Activated naive CD4-positive, alpha-beta T cell treated with Interleukin-2 at 50 U/mL for 16 hours (primary cell): ENCODE measurements around the gene MOV10L1.

Experiments
- DNase-seq: peaks from one replicate; pipeline ENCODE4 v3.0.0-alpha.2; 2020

MOV10L1 gene

DNA sequence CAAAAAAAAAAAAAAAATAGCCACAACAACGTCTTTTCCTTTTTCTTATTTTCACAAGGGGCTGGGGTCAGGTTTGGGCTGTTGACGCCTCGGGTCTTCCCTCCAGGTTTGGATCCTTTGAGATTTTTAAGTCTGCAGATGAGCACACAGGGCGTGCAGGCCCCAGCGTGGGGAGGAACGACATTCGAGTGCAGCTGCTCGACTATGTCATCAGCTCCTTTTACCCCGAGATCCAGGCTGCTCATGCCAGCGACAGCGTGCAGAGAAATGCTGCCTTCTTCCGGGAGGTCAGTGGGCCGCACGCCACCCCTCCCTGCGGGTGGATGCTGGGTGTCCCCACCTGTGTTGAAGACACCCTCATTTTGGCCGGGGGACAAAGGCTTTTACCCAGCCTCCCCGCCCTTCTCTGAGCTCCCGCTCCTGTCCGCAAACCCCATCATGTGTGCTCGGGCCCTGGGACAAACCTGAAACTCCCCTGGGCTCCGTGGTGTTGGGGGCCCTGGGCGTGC lies 118.7 kb downstream of the MOV10L1 start:
- DNase-seq: no peak

DNA sequence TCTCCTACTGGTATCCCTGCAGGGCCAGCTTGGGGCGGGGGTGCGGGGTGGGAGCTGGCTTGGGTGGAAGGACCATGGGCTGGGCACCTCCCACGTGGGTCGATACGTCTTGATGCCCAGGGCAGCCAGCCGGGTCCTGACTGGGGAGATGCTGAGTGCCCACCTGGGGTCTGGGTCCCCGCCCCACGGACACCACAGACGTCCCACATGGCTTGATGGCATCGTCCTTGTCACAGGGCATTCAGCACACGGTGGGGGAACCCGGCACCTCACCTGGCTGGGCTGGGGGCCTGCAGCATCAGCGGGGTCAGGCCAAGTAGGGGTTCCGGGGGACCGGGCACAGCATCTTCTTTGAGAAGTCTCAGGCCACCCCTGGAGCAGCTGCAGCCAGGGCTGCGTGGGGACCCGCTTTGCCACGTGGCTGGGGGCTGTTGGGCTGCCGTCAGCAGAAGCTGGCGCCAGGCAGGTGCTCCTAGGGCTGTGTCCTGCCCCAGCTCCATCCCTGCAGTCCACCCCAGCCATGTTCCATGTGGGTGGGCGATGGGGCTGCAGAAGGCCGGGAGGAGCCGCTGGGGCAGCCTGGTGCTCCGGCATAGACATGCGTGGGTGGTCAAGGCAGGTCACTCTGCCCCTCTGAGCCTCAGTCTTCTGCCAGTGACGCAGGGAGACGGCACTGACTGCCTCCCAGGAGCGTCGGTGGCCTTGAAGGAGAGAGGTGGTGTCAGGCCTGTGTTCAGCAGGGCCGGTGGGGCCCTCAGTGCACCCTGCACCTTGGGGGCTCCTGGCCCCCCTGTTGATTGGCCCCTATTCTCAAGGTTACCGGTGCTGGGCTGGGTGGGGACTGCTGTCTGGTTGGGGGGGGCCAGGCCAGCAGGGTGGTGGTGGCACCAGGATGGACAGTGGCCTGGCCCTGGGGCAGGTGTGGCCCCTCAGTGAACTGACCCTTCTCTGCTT lies 119.4 kb downstream of the MOV10L1 start:
- no peak for DNase-seq

- peak; percentile 71 for DNase-seq
These were observed 120.1 kb downstream of the MOV10L1 start for GRCh38 chr22:50209893-50210292.

DNA sequence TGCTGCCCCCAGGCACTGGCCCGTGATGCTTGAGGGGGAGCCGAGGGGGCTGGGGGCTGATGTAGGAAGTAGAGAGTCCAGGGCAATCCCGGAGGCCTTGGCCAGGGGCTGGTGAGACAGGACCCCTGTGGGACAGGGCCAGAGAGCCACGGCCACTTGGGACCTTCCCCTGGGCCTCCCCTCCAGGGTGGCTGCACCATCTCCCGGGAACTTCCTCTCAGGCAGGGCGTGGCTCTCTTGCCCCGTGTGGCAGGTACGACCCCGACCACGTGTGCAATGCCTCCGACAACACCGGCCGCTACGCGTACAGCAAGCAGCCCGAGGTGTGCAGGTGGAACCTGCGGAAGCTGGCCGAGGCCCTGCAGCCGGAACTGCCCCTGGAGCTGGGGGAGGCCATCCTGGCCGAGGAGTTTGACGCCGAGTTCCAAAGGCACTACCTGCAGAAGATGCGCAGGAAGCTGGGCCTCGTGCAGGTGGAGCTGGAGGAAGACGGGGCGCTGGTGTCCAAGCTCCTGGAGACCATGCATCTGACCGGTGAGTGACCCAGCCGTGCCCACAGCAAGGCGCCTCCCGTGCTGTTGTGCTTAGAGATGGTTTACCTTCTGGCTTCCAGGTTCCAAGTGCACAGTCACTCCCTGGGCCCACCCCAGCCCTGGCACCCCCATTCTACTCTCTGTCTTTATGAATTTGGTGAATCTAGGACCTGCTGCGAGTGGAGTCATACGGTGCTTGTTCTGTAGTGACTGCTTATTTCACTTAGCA lies 120.8 kb downstream of the MOV10L1 start:
- no peak for DNase-seq

- DNase-seq: no peak
These were observed 121.3 kb downstream of the MOV10L1 start for GRCh38 chr22:50211147-50211546.
